ENCODE results near the gene HOXB7. TPM values are rescaled to one million over a fixed set of nuclear protein-coding genes. Genes with fewer than 3 reads are reported as not detected.

HOXB7 gene
- total RNA-seq, 2 donors from 2014 or later: 0.63 to 7.2 TPM

GRCh38 chr17:48624544-48625494, 14.0 kb upstream of the HOXB7 start:
- Histone ChIP-seq H3K9me3 (no peaks in the 10 kb centered on the region), H3K27me3 (replicated peaks; ENCODE audit: insufficient read depth) (peaks cover 21% of the 10 kb centered on the region), H3K4me1 (ENCODE audit: control insufficient read depth in 1 of 2, low read depth in 2 of 2) (peaks cover 18 to 20% of the 10 kb centered on the region in 2 donors), H3K36me3 (no peaks in the 10 kb centered on the region), H3K4me3 (peak overlapping the region; percentile 62), H3K27ac (no peak overlapping the region)
- DNase-seq (ENCODE audit: low spot score) (no peak), ATAC-seq (ENCODE audit: insufficient number of reproducible peaks, low FRiP score, low read depth) (no peak)
- TF ChIP-seq CTCF (IDR thresholded peaks at IDR 0.05): no peak

- TF ChIP-seq CTCF (IDR thresholded peaks at IDR 0.05): no peak
- Histone ChIP-seq H3K4me3 (no peak overlapping the region), H3K4me1 (ENCODE audit: control insufficient read depth in 1 of 2, low read depth in 2 of 2) (peaks cover 18 to 20% of the 10 kb centered on the region in 2 donors), H3K27ac (no peak overlapping the region), H3K9me3 (no peaks in the 10 kb centered on the region), H3K36me3 (no peaks in the 10 kb centered on the region), H3K27me3 (replicated peaks; ENCODE audit: insufficient read depth) (peaks cover 28% of the 10 kb centered on the region)
- ATAC-seq (ENCODE audit: insufficient number of reproducible peaks, low FRiP score, low read depth): no peak
- no peak for DNase-seq (ENCODE audit: low spot score)
These were observed 13.3 kb upstream of the HOXB7 start for GRCh38 chr17:48624118-48624517.

GRCh38 chr17:48623583-48623982, 12.8 kb upstream of the HOXB7 start:
- ATAC-seq (ENCODE audit: insufficient number of reproducible peaks, low FRiP score, low read depth) (no peak), DNase-seq (ENCODE audit: low spot score) (no peak)
- Histone ChIP-seq H3K27me3 (replicated peaks; ENCODE audit: insufficient read depth) (peaks cover 28% of the 10 kb centered on the region), H3K27ac (no peak overlapping the region), H3K9me3 (no peaks in the 10 kb centered on the region), H3K4me1 (ENCODE audit: control insufficient read depth in 1 of 2, low read depth in 2 of 2) (peaks cover 18 to 20% of the 10 kb centered on the region in 2 donors), H3K4me3 (no peak overlapping the region), H3K36me3 (no peaks in the 10 kb centered on the region)
- TF ChIP-seq CTCF (IDR thresholded peaks at IDR 0.05): no peak

GRCh38 chr17:48622857-48623256, 12.0 kb upstream of the HOXB7 start:
- no peaks in the 10 kb centered on the region for H3K36me3 ChIP-seq
- peaks cover 18 to 26% of the 10 kb centered on the region in 2 donors for H3K4me1 ChIP-seq (ENCODE audit: control insufficient read depth in 1 of 2, low read depth in 2 of 2)
- H3K9me3 ChIP-seq: no peaks in the 10 kb centered on the region
- DNase-seq (ENCODE audit: low spot score) (no peak), ATAC-seq (ENCODE audit: insufficient number of reproducible peaks, low FRiP score, low read depth) (no peak)
- peaks cover 25% of the 10 kb centered on the region for H3K27me3 ChIP-seq (replicated peaks; ENCODE audit: insufficient read depth)
- no peak overlapping the region for H3K27ac ChIP-seq
- no peak overlapping the region for H3K4me3 ChIP-seq
- TF ChIP-seq CTCF (IDR thresholded peaks at IDR 0.05): no peak

All from thoracic aorta (tissue), 2 donors.